Uterus (tissue), 2 donors: ENCODE measurements around the gene CERS6.

Experiments
- CTCF ChIP-seq, 4 experiments: fragments of 200-600 bp in 2 of 4; fragments of 450-650 bp in 2 of 4; sonication (generic) in 2 of 4; IDR thresholded peaks; one replicate each; pipeline ENCODE4 v1.5.1; 2016 to 2019; ENCODE audit warnings: antibody characterized with exemption in 4 of 4, mild to moderate bottlenecking in 2 of 4, moderate library complexity in 1 of 4
- POLR2A ChIP-seq, 2 donors: fragments of 450-650 bp; IDR thresholded peaks; one replicate each; pipeline ENCODE4 v1.6.1; 2016; ENCODE audit warnings: antibody characterized with exemption in 2 of 2, mild to moderate bottlenecking in 1 of 2, moderate library complexity in 1 of 2

GRCh38 chr2:168684921-168685599, 229.0 kb downstream of the CERS6 start:
- TF ChIP-seq CTCF (IDR thresholded peaks at IDR 0.05) (no peak), POLR2A (IDR thresholded peaks at IDR 0.05) (no peak)
